Measurements from ENCODE around the gene PEAR1. TPM values are rescaled to one million over a fixed set of nuclear protein-coding genes. Genes with fewer than 3 reads are reported as not detected.
A peak's percentile ranks its signal among the peaks of the same experiment; 100 is the strongest.

Gene PEAR1
- total and polyA plus RNA-seq, 4 experiments from 2014 or later, result 0.32 to 0.36 TPM; not detected in 2

GRCh38 chr1:156905176-156905575 is 11.7 kb downstream of the PEAR1 start:
- H3K27ac Mint-ChIP-seq, result peak overlapping the region in 1 of 7 donors; percentile 51
- intact Hi-C loops (cut with micrococcal nuclease), result no loop called here
- H3K36me3 Mint-ChIP-seq, result no peaks in the 10 kb centered on the region
- Histone ChIP-seq H3K27ac (ENCODE audit: low read depth, low read length) (no peak overlapping the region), H3K4me1 (ENCODE audit: insufficient read depth, low read length) (no peaks in the 10 kb centered on the region), H3K36me3 (ENCODE audit: insufficient read depth, low read length) (no peaks in the 10 kb centered on the region), H3K27me3 (ENCODE audit: insufficient read depth, low read length) (no peaks in the 10 kb centered on the region), H3K9me3 (ENCODE audit: control insufficient read depth in 1 of 2, low read length in 2 of 2) (no peaks in the 10 kb centered on the region), H3K4me3 (ENCODE audit: low read length in 2 of 2) (no peak overlapping the region)
- peaks cover 0 to 2% (median under 1%) of the 10 kb centered on the region in 4 donors for H3K4me1 Mint-ChIP-seq
- ChIA-PET POLR2A (ENCODE audit: partially characterized antibody) (no interaction called here), CTCF (ENCODE audit: partially characterized antibody) (no interaction called here)
- DNase-seq, result no peak
- H3K9me3 Mint-ChIP-seq, result no peaks in the 10 kb centered on the region
- peaks cover 8 to 24% of the 10 kb centered on the region in 2 donors for H3K27me3 Mint-ChIP-seq
- H3K4me3 Mint-ChIP-seq, result no peak overlapping the region

GRCh38 chr1:156905651-156906050 is 12.1 kb downstream of the PEAR1 start:
- peak overlapping the region in 1 of 7 donors; percentile 51 for H3K27ac Mint-ChIP-seq
- intact Hi-C loops (cut with micrococcal nuclease), result no loop called here

GRCh38 chr1:156906206-156906906 is 12.8 kb downstream of the PEAR1 start:
- H3K9me3 ChIP-seq (ENCODE audit: control insufficient read depth in 1 of 2, low read length in 2 of 2), result no peaks in the 10 kb centered on the region
- Mint-ChIP-seq H3K9me3 (no peaks in the 10 kb centered on the region), H3K4me3 (no peak overlapping the region), H3K27me3 (peaks cover 8 to 24% of the 10 kb centered on the region in 2 donors), H3K4me1 (peaks cover 0 to 2% (median under 1%) of the 10 kb centered on the region in 4 donors), H3K36me3 (no peaks in the 10 kb centered on the region), H3K27ac (peak overlapping the region in 1 of 7 donors; percentile 27)
- H3K4me1 ChIP-seq (ENCODE audit: insufficient read depth, low read length), result no peaks in the 10 kb centered on the region
- peaks cover 4% of the 10 kb centered on the region for H3K27me3 ChIP-seq (ENCODE audit: insufficient read depth, low read length)
- ChIA-PET CTCF (ENCODE audit: partially characterized antibody) (no interaction called here), POLR2A (ENCODE audit: partially characterized antibody) (no interaction called here)
- no peak for DNase-seq
- no peak overlapping the region for H3K4me3 ChIP-seq (ENCODE audit: low read length in 2 of 2)
- no peak overlapping the region for H3K27ac ChIP-seq (ENCODE audit: low read depth, low read length)
- no peaks in the 10 kb centered on the region for H3K36me3 ChIP-seq (ENCODE audit: insufficient read depth, low read length)
- intact Hi-C loops (cut with micrococcal nuclease), result no loop called here

More at GRCh38 chr1:156905651-156906050, 12.1 kb downstream of the PEAR1 start:
- Histone ChIP-seq H3K4me3 (ENCODE audit: low read length in 2 of 2) (no peak overlapping the region), H3K4me1 (ENCODE audit: insufficient read depth, low read length) (no peaks in the 10 kb centered on the region), H3K27ac (ENCODE audit: low read depth, low read length) (no peak overlapping the region), H3K36me3 (ENCODE audit: insufficient read depth, low read length) (no peaks in the 10 kb centered on the region), H3K9me3 (ENCODE audit: control insufficient read depth in 1 of 2, low read length in 2 of 2) (no peaks in the 10 kb centered on the region), H3K27me3 (ENCODE audit: insufficient read depth, low read length) (peaks cover 3% of the 10 kb centered on the region)
- Mint-ChIP-seq H3K4me3 (no peak overlapping the region), H3K4me1 (peaks cover 0 to 2% (median under 1%) of the 10 kb centered on the region in 4 donors), H3K36me3 (no peaks in the 10 kb centered on the region), H3K27me3 (peaks cover 8 to 25% of the 10 kb centered on the region in 2 donors), H3K9me3 (no peaks in the 10 kb centered on the region)
- ChIA-PET CTCF (ENCODE audit: partially characterized antibody) (no interaction called here), POLR2A (ENCODE audit: partially characterized antibody) (no interaction called here)
- DNase-seq, result no peak

GRCh38 chr1:156908541-156908940 is 15.0 kb downstream of the PEAR1 start:
- DNase-seq, result peak in 1 of 5 donors; percentile 20
- POLR2A ChIA-PET (ENCODE audit: partially characterized antibody), result no interaction called here
- Mint-ChIP-seq H3K4me3 (no peak overlapping the region), H3K4me1 (peaks cover 0 to 2% (median under 1%) of the 10 kb centered on the region in 4 donors), H3K27me3 (peaks cover 8 to 19% of the 10 kb centered on the region in 2 donors), H3K27ac (peak overlapping the region in 1 of 7 donors; percentile 72), H3K36me3 (no peaks in the 10 kb centered on the region), H3K9me3 (no peaks in the 10 kb centered on the region)
- Histone ChIP-seq H3K36me3 (ENCODE audit: insufficient read depth, low read length) (no peaks in the 10 kb centered on the region), H3K4me3 (ENCODE audit: low read length in 2 of 2) (no peak overlapping the region), H3K27me3 (ENCODE audit: insufficient read depth, low read length) (peaks cover 4% of the 10 kb centered on the region), H3K27ac (ENCODE audit: low read depth, low read length) (no peak overlapping the region), H3K4me1 (ENCODE audit: insufficient read depth, low read length) (no peaks in the 10 kb centered on the region), H3K9me3 (ENCODE audit: control insufficient read depth in 1 of 2, low read length in 2 of 2) (no peaks in the 10 kb centered on the region)
- CTCF ChIA-PET (ENCODE audit: partially characterized antibody), result interaction anchor here (1.6 kb wide), 1 partner anchor 49 kb away, joined by 4 read pairs; no protein-coding TSS in a partner anchor
- intact Hi-C loops (cut with micrococcal nuclease), result no loop called here

DNA sequence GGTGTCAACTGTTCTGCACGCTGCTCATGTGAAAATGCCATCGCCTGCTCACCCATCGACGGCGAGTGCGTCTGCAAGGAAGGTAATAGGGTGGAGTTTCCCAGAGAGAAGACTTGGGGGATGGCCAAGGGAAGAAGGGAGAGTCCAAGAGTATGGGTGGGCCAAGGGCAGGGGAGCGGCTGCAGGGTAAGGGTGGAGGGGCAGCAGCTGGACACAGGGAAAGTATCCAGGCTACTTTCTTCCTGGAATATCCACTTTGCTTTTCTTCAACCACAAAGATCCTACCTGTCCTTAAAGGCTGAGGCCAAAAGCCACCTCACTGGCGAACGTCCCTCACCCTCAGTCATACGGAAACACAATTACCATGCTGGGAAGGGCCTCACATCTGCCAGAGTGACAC is 15.4 kb downstream of the PEAR1 start:
- Histone ChIP-seq H3K4me1 (ENCODE audit: insufficient read depth, low read length) (no peaks in the 10 kb centered on the region), H3K4me3 (ENCODE audit: low read length in 2 of 2) (no peak overlapping the region), H3K27ac (ENCODE audit: low read depth, low read length) (no peak overlapping the region), H3K27me3 (ENCODE audit: insufficient read depth, low read length) (peaks cover 4% of the 10 kb centered on the region), H3K9me3 (ENCODE audit: control insufficient read depth in 1 of 2, low read length in 2 of 2) (no peaks in the 10 kb centered on the region), H3K36me3 (ENCODE audit: insufficient read depth, low read length) (no peaks in the 10 kb centered on the region)
- no peaks in the 10 kb centered on the region for H3K9me3 Mint-ChIP-seq
- intact Hi-C loops (cut with micrococcal nuclease), result no loop called here
- H3K27ac Mint-ChIP-seq, result peak overlapping the region in 1 of 7 donors; percentile 72
- ChIA-PET CTCF (ENCODE audit: partially characterized antibody) (interaction anchor here (0.8 to 4.7 kb wide), 5 partner anchors 19 to 165 kb away, joined by 3 to 38 read pairs (median 4); no protein-coding TSS in a partner anchor), POLR2A (ENCODE audit: partially characterized antibody) (no interaction called here)
- no peaks in the 10 kb centered on the region for H3K36me3 Mint-ChIP-seq
- H3K4me1 Mint-ChIP-seq, result peaks cover 0 to 2% (median under 1%) of the 10 kb centered on the region in 4 donors
- DNase-seq, result peak in 1 of 5 donors; percentile 22
- H3K27me3 Mint-ChIP-seq, result peaks cover 8 to 18% of the 10 kb centered on the region in 2 donors
- H3K4me3 Mint-ChIP-seq, result no peak overlapping the region

DNA sequence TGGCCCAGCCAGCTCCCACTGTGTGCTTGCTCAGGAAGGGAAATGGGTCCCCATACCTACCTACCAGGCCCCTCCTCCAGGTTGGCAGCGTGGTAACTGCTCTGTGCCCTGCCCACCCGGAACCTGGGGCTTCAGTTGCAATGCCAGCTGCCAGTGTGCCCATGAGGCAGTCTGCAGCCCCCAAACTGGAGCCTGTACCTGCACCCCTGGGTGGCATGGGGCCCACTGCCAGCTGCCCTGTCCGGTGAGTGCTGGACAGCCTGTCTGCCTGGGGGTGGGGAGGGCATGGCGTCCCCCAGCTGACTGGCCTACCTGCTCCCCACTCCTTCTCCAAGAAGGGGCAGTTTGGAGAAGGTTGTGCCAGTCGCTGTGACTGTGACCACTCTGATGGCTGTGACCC is 16.2 kb downstream of the PEAR1 start:
- intact Hi-C loops (cut with micrococcal nuclease), result loop anchor here (1.0 kb wide), 1 partner anchor 61 kb away; no protein-coding TSS in a partner anchor
- peaks cover 0 to 2% (median under 1%) of the 10 kb centered on the region in 4 donors for H3K4me1 Mint-ChIP-seq

DNA sequence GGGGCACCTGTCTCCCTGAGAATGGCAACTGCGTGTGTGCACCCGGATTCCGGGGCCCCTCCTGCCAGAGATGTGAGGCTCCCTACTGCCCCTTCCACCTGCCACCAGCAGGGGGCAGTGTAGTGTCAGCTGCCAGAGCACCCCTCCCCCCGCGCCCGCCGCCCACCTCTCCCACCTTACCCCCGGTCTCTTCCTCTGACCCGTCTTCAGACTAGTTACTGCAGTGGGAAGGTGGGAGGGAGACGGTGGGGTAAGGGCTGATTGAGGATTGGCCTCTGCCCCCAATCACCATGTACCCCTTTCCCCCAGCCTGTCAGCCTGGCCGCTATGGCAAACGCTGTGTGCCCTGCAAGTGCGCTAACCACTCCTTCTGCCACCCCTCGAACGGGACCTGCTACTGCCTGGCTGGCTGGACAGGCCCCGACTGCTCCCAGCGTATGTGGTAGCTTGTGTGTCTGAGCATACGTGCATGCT is 16.8 kb downstream of the PEAR1 start:
- peak; percentile 36 to 52 (median 46) for DNase-seq
- Histone ChIP-seq H3K27ac (ENCODE audit: low read depth, low read length) (no peak overlapping the region), H3K4me1 (ENCODE audit: insufficient read depth, low read length) (no peaks in the 10 kb centered on the region), H3K27me3 (ENCODE audit: insufficient read depth, low read length) (peaks cover 4% of the 10 kb centered on the region), H3K4me3 (ENCODE audit: low read length in 2 of 2) (no peak overlapping the region), H3K9me3 (ENCODE audit: control insufficient read depth in 1 of 2, low read length in 2 of 2) (no peaks in the 10 kb centered on the region), H3K36me3 (ENCODE audit: insufficient read depth, low read length) (no peaks in the 10 kb centered on the region)
- ChIA-PET CTCF (ENCODE audit: partially characterized antibody) (interaction anchor here (0.7 to 4.7 kb wide), 12 partner anchors 12 to 164 kb away, joined by 3 to 38 read pairs (median 4); no protein-coding TSS in a partner anchor), POLR2A (ENCODE audit: partially characterized antibody) (interaction anchor here (0.7 kb wide), 1 partner anchor 60 kb away, joined by 3 read pairs; no protein-coding TSS in a partner anchor)
- H3K4me1 Mint-ChIP-seq, result peaks cover 0 to 2% (median under 1%) of the 10 kb centered on the region in 4 donors
- H3K27ac Mint-ChIP-seq, result peak overlapping the region in 1 of 7 donors; percentile 48
- H3K27me3 Mint-ChIP-seq, result peaks cover 11 to 24% of the 10 kb centered on the region in 2 donors
- H3K9me3 Mint-ChIP-seq, result no peaks in the 10 kb centered on the region
- no peaks in the 10 kb centered on the region for H3K36me3 Mint-ChIP-seq
- no peak overlapping the region for H3K4me3 Mint-ChIP-seq
- intact Hi-C loops (cut with micrococcal nuclease), result loop anchor here (1.0 kb wide), 1 partner anchor 60 kb away; no protein-coding TSS in a partner anchor

More for the DNA sequence above, 16.2 kb downstream of the PEAR1 start:
- ChIA-PET CTCF (ENCODE audit: partially characterized antibody) (interaction anchor here (0.8 to 4.7 kb wide), 5 partner anchors 19 to 165 kb away, joined by 3 to 38 read pairs (median 3); no protein-coding TSS in a partner anchor), POLR2A (ENCODE audit: partially characterized antibody) (no interaction called here)
- no peak overlapping the region for H3K27ac Mint-ChIP-seq
- Histone ChIP-seq H3K36me3 (ENCODE audit: insufficient read depth, low read length) (no peaks in the 10 kb centered on the region), H3K27me3 (ENCODE audit: insufficient read depth, low read length) (peaks cover 4% of the 10 kb centered on the region), H3K9me3 (ENCODE audit: control insufficient read depth in 1 of 2, low read length in 2 of 2) (no peaks in the 10 kb centered on the region), H3K4me1 (ENCODE audit: insufficient read depth, low read length) (no peaks in the 10 kb centered on the region), H3K4me3 (ENCODE audit: low read length in 2 of 2) (no peak overlapping the region), H3K27ac (ENCODE audit: low read depth, low read length) (no peak overlapping the region)
- DNase-seq, result no peak
- H3K27me3 Mint-ChIP-seq, result peaks cover 10 to 22% of the 10 kb centered on the region in 2 donors
- no peaks in the 10 kb centered on the region for H3K36me3 Mint-ChIP-seq
- no peaks in the 10 kb centered on the region for H3K9me3 Mint-ChIP-seq
- H3K4me3 Mint-ChIP-seq, result no peak overlapping the region
